ENCODE data around the gene RAB26. TPM values are rescaled to one million over a fixed set of nuclear protein-coding genes. Genes with fewer than 3 reads are reported as not detected.

The RAB26 gene
- total RNA-seq, 1 experiment from 2014 or later: 10.8 TPM

GRCh38 chr16:2155091-2155950 lies 6.9 kb downstream of the RAB26 start, which contains the start of gene TRAF7:
TRAF7 (plus strand) TSS chr16:2155782; CDS start chr16:2163921, 8,139 bp downstream.
- peak within 1 kb of the TSS; percentile 100 for H3K27ac Mint-ChIP-seq (ENCODE audit: unreplicated experiment)
- no peaks in the 10 kb centered on the region for H3K9me3 Mint-ChIP-seq (ENCODE audit: low read depth, unreplicated experiment)
- CTCF ChIA-PET: interaction anchor here (0.6 to 1.9 kb wide), 9 partner anchors 9 to 188 kb away, joined by 3 to 6 read pairs (median 3); partner anchors contain the start of genes ECI1, NTHL1 and TSC2
- peaks cover 82% of the 10 kb centered on the region for H3K36me3 Mint-ChIP-seq (ENCODE audit: insufficient read depth, unreplicated experiment)
- peak within 1 kb of the TSS; percentile 89 for H3K4me3 Mint-ChIP-seq (ENCODE audit: low read depth, unreplicated experiment)
- DNase-seq: peak; percentile 99
- peaks cover 13% of the 10 kb centered on the region for H3K27me3 Mint-ChIP-seq (ENCODE audit: unreplicated experiment)
- intact Hi-C loops (cut with micrococcal nuclease; ENCODE audit: unreplicated experiment): no loop called here
- BruUV-seq (replicated peaks): no TSS peak
- TF ChIP-seq, protein P1, sequence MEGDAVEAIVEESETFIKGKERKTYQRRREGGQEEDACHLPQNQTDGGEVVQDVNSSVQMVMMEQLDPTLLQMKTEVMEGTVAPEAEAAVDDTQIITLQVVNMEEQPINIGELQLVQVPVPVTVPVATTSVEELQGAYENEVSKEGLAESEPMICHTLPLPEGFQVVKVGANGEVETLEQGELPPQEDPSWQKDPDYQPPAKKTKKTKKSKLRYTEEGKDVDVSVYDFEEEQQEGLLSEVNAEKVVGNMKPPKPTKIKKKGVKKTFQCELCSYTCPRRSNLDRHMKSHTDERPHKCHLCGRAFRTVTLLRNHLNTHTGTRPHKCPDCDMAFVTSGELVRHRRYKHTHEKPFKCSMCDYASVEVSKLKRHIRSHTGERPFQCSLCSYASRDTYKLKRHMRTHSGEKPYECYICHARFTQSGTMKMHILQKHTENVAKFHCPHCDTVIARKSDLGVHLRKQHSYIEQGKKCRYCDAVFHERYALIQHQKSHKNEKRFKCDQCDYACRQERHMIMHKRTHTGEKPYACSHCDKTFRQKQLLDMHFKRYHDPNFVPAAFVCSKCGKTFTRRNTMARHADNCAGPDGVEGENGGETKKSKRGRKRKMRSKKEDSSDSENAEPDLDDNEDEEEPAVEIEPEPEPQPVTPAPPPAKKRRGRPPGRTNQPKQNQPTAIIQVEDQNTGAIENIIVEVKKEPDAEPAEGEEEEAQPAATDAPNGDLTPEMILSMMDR (IDR thresholded peaks at IDR 0.05; ENCODE audit: unreplicated experiment): no peak
- H3K4me1 Mint-ChIP-seq (ENCODE audit: low read depth, unreplicated experiment): peaks cover 51% of the 10 kb centered on the region

DNA sequence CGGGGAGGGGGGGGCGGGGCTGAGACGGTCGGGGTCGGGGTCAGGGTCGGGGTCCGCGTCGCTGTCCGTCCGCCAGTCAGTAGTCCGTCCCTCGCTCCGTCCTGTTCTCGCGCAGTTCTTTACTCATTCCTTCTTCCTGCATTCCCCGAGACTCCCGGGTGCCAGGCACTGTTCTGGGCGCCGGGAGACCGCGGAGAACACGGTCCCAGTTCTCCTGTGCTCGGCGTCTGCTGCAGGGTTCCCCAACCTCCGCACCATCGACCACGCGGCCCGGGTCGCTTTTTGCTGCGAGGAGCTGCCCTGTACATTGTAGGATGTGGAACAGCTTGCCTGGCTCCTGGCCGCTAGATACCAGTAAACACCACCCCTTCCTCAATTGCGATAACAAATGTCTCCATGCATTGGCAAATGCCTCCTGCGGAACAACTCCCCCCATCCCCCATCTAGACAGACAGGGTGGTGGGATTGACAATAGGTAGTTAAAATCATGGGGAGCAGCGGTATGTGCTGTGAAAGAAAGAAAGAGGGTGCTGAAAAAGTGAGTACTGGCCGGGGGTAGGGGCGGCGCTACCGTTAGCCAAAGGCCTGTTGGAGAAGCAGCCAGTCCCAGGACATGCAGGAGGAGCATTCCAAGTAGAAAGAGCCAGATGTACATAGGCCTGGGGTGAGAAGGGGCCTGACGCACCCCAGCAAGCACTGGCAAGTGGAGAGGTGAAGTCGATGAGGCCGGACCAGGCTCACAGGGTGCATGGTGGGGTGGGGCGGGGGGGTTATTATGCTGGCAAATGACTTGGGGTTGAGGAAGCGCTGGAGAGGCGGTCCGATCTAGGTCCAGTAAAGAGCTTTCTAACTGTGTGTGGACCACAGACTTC lies 7.8 kb downstream of the RAB26 start:
- no peak for DNase-seq
- TF ChIP-seq, protein P1 (IDR thresholded peaks at IDR 0.05; ENCODE audit: unreplicated experiment): no peak
- Mint-ChIP-seq H3K4me1 (ENCODE audit: low read depth, unreplicated experiment) (peaks cover 45% of the 10 kb centered on the region), H3K27ac (ENCODE audit: unreplicated experiment) (peak overlapping the region; percentile 100), H3K27me3 (ENCODE audit: unreplicated experiment) (peaks cover 13% of the 10 kb centered on the region), H3K9me3 (ENCODE audit: low read depth, unreplicated experiment) (no peaks in the 10 kb centered on the region), H3K4me3 (ENCODE audit: low read depth, unreplicated experiment) (peak overlapping the region; percentile 89), H3K36me3 (ENCODE audit: insufficient read depth, unreplicated experiment) (peaks cover 73% of the 10 kb centered on the region)
- CTCF ChIA-PET: interaction anchor here (0.6 to 1.9 kb wide), 9 partner anchors 12 to 189 kb away, joined by 3 to 6 read pairs (median 3); partner anchors contain the start of genes ECI1, NTHL1 and TSC2
- intact Hi-C loops (cut with micrococcal nuclease; ENCODE audit: unreplicated experiment): no loop called here
- BruUV-seq (replicated peaks): no TSS peak

DNA sequence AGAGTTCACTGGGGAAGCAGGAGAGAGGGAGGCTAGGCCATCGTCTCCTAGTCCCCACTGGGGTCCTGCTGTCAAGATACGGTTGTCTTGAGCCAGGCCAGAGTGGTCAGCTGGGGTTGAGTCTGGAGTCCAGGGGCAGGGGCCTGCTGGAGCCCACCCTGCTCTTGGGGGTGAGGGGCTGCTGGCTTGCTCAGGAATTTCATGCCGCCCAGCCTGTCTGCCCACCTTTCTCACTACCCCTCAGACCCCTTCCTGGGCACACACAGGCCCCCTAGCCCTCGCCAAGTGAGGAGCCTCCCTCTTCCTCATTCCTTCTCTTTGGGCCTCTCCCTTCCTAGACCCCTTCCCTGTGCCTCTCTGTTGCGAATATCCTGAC lies 8.4 kb downstream of the RAB26 start:
- Mint-ChIP-seq H3K27me3 (ENCODE audit: unreplicated experiment) (peaks cover 13% of the 10 kb centered on the region), H3K4me1 (ENCODE audit: low read depth, unreplicated experiment) (peaks cover 43% of the 10 kb centered on the region), H3K27ac (ENCODE audit: unreplicated experiment) (peak overlapping the region; percentile 100), H3K36me3 (ENCODE audit: insufficient read depth, unreplicated experiment) (peaks cover 69% of the 10 kb centered on the region), H3K9me3 (ENCODE audit: low read depth, unreplicated experiment) (no peaks in the 10 kb centered on the region), H3K4me3 (ENCODE audit: low read depth, unreplicated experiment) (peak overlapping the region; percentile 89)
- no peak for DNase-seq
- TF ChIP-seq, protein P1 (IDR thresholded peaks at IDR 0.05; ENCODE audit: unreplicated experiment): no peak
- CTCF ChIA-PET: interaction anchor here (0.6 to 1.1 kb wide), 2 partner anchors 11 to 32 kb away, joined by 3 read pairs; no protein-coding TSS in a partner anchor
- TSS peak; percentile 73 for BruUV-seq (replicated peaks)
- intact Hi-C loops (cut with micrococcal nuclease; ENCODE audit: unreplicated experiment): no loop called here

Measured in Calu3 (cell line).